WI38 (cell line): ENCODE measurements around the gene UNC80.
A peak's percentile ranks its signal among the peaks of the same experiment; 100 is the strongest.

Experiments used
- H3K4me3 ChIP-seq: 2 replicates; pipeline ENCODE4 v1.5.1; 2011; ENCODE audit warnings: low read depth, mild to moderate bottlenecking, control low read depth, low read length
- TF ChIP-seq, protein P1 (sequence below): IDR thresholded peaks from 2 replicates; pipeline ENCODE4 v1.5.1; 2012; ENCODE audit warnings: low read depth, mild to moderate bottlenecking, control low read depth, low read length

UNC80 gene

DNA sequence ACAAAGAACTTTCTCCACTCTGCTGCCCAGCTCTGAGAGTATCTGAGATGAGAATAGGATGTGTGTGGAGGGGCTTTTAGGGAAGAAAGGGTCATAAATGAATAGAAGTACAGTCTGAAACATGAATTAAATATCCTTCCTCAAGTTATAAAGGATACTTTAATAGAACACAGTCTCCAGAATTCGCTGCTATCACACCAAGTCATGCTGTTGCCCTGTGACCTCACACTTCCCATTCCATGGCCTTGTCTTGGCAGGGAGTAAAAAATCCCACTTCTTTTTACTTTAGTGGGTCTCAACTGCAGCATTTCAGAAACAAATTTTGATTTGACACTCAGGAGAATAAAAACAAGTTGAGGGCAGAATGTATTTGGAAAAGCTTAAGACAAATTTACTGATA is 227.0 kb downstream of the UNC80 start:
- TF ChIP-seq, protein P1, sequence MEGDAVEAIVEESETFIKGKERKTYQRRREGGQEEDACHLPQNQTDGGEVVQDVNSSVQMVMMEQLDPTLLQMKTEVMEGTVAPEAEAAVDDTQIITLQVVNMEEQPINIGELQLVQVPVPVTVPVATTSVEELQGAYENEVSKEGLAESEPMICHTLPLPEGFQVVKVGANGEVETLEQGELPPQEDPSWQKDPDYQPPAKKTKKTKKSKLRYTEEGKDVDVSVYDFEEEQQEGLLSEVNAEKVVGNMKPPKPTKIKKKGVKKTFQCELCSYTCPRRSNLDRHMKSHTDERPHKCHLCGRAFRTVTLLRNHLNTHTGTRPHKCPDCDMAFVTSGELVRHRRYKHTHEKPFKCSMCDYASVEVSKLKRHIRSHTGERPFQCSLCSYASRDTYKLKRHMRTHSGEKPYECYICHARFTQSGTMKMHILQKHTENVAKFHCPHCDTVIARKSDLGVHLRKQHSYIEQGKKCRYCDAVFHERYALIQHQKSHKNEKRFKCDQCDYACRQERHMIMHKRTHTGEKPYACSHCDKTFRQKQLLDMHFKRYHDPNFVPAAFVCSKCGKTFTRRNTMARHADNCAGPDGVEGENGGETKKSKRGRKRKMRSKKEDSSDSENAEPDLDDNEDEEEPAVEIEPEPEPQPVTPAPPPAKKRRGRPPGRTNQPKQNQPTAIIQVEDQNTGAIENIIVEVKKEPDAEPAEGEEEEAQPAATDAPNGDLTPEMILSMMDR: no peak
- H3K4me3 ChIP-seq: no peak overlapping the region

DNA sequence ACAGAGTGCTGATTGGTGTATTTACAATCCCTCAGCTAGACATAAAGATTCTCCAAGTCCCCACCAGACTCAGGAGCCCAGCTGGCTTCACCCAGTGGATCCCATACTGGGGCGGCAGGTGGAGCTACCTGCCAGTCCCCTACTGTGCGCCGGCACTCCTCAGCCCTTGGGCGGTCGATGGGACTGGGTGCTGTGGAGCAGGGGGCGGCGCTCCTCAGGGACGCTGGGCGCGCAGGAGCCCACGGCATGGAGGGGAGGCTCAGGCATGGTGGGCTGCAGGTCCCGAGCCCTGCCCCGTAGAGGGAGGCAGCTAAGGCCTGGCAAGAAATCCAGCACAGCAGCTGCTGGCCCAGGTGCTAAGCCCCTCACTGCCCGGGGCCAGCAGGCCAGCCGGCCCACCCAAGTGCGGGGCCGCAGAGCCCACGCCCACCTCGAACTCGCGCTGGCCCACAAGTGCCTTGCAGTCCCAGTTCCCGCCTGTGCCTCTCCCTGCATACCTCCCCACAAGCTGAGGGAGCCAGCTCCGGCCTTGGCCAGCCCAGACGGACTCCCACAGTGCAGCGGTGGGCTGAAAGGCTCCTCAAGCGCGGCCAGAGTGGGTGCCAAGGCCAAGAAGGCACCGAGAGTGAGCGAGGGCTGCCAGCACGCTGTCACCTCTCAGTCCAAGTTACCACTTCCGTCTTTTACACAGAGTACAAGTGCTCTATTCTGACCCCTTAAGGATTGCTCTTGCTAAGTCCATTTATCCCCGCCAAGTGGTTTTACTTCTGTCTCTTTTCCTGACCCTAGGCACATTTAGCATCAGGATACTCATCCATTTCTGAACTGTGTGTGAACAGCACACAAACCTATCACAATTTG is 229.1 kb downstream of the UNC80 start:
- TF ChIP-seq, protein P1: no peak
- H3K4me3 ChIP-seq: no peak overlapping the region

DNA sequence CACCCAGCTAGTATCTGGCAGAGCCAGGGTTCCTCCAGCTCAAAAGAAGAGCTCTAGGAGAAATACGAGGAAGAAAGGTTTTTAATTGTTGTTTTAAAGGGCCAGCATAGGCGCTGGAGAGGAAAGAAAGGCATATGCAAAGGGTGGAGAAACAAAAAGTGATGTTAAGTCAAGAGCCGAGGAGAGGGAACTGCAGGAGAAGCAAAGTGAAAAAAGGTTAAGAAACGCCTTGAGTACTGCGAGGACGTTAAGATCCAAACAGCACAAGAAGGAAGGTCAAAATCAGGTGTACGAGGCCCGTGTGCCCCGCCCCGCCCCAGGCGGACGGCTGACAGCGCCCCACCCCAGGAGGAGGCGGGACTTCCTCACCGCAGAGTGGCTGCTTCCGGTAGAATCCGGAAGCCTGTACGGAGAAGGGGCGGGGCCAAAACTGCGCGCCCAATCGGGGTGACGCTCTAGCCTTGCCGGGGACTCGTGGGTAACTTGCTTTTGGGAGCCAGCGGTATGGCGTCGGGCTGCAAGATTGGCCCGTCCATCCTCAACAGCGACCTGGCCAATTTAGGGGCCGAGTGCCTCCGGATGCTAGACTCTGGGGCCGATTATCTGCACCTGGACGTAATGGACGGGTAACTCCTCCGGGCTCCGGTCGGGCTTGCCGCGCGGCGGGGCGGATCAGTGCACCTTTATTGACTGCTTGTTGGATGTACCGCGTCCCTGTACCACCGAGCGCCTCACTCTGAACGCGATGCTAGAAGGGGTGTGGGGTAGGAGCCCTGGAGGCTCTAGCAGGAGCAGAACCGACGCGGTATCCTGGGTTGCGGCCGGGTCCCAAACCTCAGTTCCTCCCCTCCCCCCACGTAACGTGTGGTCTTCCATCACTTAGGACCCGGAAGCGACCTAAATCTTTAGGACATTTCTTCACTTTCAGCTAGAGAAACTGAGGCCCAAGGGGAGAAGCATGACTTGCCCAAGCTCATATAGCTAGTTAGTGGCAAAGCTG is 230.8 kb downstream of the UNC80 start, which contains the start of gene RPE:
TSS of gene RPE (plus strand) at position 481 of the 1,000 bp plus-strand sequence. CDS start at position 505, 24 bp downstream.
- peak within 1 kb of the TSS; percentile 99 for H3K4me3 ChIP-seq
- TF ChIP-seq, protein P1: no peak

DNA sequence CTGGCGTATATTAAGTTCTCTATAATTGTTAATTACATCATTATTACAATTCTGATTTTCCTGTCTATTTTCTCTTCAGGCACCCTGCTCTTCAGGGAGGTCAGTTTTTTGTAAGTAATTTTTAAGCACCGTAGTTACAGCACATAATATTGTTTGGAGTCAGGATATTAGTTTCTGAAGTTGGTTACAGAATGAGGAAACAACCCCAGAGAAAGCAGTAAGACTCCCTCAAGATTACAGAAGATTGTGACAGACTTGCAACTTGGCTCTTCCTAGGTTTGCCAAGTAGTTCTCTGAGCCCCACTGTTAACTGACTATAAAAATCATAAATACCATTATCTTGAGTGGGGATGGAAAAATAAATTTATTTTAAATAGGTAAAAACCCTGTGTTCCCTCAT is 231.7 kb downstream of the UNC80 start:
- H3K4me3 ChIP-seq: peak overlapping the region; percentile 99
- TF ChIP-seq, protein P1: no peak

DNA sequence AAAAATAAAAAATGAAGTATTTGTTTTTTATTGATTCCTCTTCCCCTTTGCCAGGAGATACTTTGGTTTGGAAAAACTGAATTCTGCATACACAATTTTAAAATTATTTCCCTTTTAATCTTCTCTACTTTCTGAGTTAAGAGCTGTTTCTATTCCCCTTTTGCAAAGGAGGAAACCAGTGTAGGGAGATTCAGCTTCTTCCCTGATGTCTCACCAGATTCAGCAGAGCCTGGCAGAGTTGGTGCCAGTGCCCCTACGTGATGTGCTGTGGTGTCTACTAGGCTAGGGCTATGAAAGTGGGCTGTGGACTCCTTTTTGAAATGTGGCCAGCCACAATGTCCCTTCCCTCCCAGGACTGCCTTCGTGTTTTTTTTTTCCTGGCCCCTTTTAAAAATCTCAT is 233.2 kb downstream of the UNC80 start:
- no peak overlapping the region for H3K4me3 ChIP-seq
- TF ChIP-seq, protein P1: no peak

DNA sequence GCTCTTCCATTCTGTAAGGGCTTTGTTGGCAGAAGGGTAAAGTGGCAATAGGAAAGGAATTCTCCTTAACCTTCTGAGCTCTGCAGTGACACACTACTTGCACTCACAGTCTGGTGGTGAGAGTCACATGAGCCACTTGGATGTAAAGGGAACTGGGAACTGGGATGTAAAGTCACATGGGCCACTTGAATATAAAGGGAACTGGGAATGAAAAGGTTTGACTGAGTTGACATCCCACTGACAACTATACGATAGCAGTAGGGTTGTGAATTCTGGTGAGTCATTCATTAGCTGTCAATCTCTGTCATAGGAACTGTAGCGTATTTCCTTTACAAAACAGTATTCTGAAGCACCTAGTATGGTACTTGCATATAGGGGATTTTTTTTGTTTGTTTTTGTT is 236.3 kb downstream of the UNC80 start:
- no peak overlapping the region for H3K4me3 ChIP-seq
- TF ChIP-seq, protein P1: no peak
